BE2C (cell line): Measurements from ENCODE around the gene ECM2.

Source experiments
- DNase-seq: peaks from one replicate; pipeline ENCODE4 v3.0.0-alpha.2; 2020
- H3K27me3 ChIP-seq: fragments of 250-450 bp; sonication (Bioruptor Pico); 2 replicates; pipeline ENCODE4 v1.5.1; 2020; ENCODE audit warnings: mild to moderate bottlenecking
- H3K36me3 ChIP-seq: fragments of 250-450 bp; sonication (Bioruptor Pico); 2 replicates; pipeline ENCODE4 v1.5.1; 2020; ENCODE audit warnings: mild to moderate bottlenecking
- H3K4me1 ChIP-seq: fragments of 250-450 bp; sonication (Bioruptor Pico); 2 replicates; pipeline ENCODE4 v1.5.1; 2020
- H3K4me3 ChIP-seq: 2 replicates; pipeline ENCODE4 v1.5.1; 2011; ENCODE audit warnings: low read depth, low read length
- H3K9me3 ChIP-seq: fragments of 250-450 bp; sonication (Bioruptor Pico); 2 replicates; pipeline ENCODE4 v1.5.1; 2020
- CTCF ChIP-seq: IDR thresholded peaks from 2 replicates; pipeline ENCODE4 v1.5.1; 2012; ENCODE audit warnings: mild to moderate bottlenecking, low read depth, low read length

ECM2 gene

GRCh38 chr9:92463387-92463786, 72.4 kb downstream of the ECM2 start:
- H3K4me3 ChIP-seq: no peak overlapping the region
- no peak for TF ChIP-seq CTCF
- H3K27me3 ChIP-seq: no peaks in the 10 kb centered on the region
- peaks cover 4% of the 10 kb centered on the region; the same call in 1 of the 2 replicates for H3K4me1 ChIP-seq
- no peak for DNase-seq
- no peaks in the 10 kb centered on the region for H3K36me3 ChIP-seq
- no peaks in the 10 kb centered on the region for H3K9me3 ChIP-seq

GRCh38 chr9:92457576-92457975, 78.2 kb downstream of the ECM2 start:
- no peak for TF ChIP-seq CTCF
- H3K4me1 ChIP-seq: 0 out of 2 replicates have a peak, but pooled peaks cover 4% of the 10 kb centered on the region
- no peaks in the 10 kb centered on the region for H3K27me3 ChIP-seq
- H3K9me3 ChIP-seq: no peaks in the 10 kb centered on the region
- no peaks in the 10 kb centered on the region for H3K36me3 ChIP-seq
- no peak overlapping the region for H3K4me3 ChIP-seq
- no peak for DNase-seq

- H3K4me1 ChIP-seq: 0 out of 2 replicates have a peak, but pooled peaks cover 4% of the 10 kb centered on the region
- TF ChIP-seq CTCF: peak; percentile 40
- H3K27me3 ChIP-seq: no peaks in the 10 kb centered on the region
- H3K36me3 ChIP-seq: no peaks in the 10 kb centered on the region
- H3K9me3 ChIP-seq: no peaks in the 10 kb centered on the region
- no peak for DNase-seq
- H3K4me3 ChIP-seq: no peak overlapping the region
Measured at GRCh38 chr9:92455217-92455616, 80.6 kb downstream of the ECM2 start.

- Histone ChIP-seq H3K9me3 (no peaks in the 10 kb centered on the region), H3K4me1 (no peaks in the 10 kb centered on the region), H3K36me3 (no peaks in the 10 kb centered on the region), H3K4me3 (no peak overlapping the region), H3K27me3 (no peaks in the 10 kb centered on the region)
- no peak for TF ChIP-seq CTCF
- DNase-seq: no peak
Measured at GRCh38 chr9:92446536-92446935, 89.3 kb downstream of the ECM2 start.
